Activated naive CD8-positive, alpha-beta T cell (primary cell): Measurements from ENCODE around the gene DNAJC6.
"Not testable (repeated sequence)": the region's sequence is repeated elsewhere in the genome, so short reads cannot be mapped to it uniquely, and the experiment has no call there.

Experiments
- H3K27ac Mint-ChIP-seq: one replicate; pipeline ENCODE4 v1.8.0; 2021; ENCODE audit warnings: mixed read lengths
- H3K27me3 Mint-ChIP-seq: one replicate; pipeline ENCODE4 v1.8.0; 2021; ENCODE audit warnings: mixed read lengths
- H3K36me3 Mint-ChIP-seq: one replicate; pipeline ENCODE4 v1.8.0; 2021; ENCODE audit warnings: mixed read lengths
- H3K4me1 Mint-ChIP-seq: one replicate; pipeline ENCODE4 v1.8.0; 2021; ENCODE audit warnings: low read depth, mixed read lengths
- H3K4me3 Mint-ChIP-seq: one replicate; pipeline ENCODE4 v1.8.0; 2021; ENCODE audit warnings: mild to moderate bottlenecking, mixed read lengths
- H3K9me3 Mint-ChIP-seq: one replicate; pipeline ENCODE4 v1.8.0; 2021; ENCODE audit warnings: low read depth, mixed read lengths

The DNAJC6 gene

DNA sequence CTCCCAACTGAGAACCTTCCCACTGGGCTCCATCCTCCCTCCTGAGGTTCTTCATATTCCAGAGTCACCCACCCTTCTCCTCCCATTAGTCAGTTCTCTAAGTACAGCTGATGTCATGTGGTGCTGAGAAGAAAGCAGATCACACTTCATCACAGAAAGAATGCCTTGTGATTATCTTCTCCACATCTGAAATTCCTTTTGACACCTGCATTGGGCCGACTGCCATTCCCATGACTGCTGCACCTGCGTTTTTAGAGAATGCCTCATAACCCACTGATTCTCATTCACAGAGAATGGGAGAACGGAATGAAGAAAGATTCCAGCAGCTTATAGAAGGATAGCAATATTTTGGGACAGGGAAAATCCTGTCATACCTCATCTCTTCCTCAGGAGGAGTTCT lies 125.4 kb downstream of the DNAJC6 start:
- H3K9me3 Mint-ChIP-seq, result no peaks in the 10 kb centered on the region
- H3K27ac Mint-ChIP-seq, result no peak overlapping the region
- H3K27me3 Mint-ChIP-seq, result no peaks in the 10 kb centered on the region
- peaks cover 9% of the 10 kb centered on the region for H3K4me1 Mint-ChIP-seq
- no peak overlapping the region for H3K4me3 Mint-ChIP-seq
- peaks cover 7% of the 10 kb centered on the region for H3K36me3 Mint-ChIP-seq

- no peaks in the 10 kb centered on the region for H3K27me3 Mint-ChIP-seq
- no peaks in the 10 kb centered on the region for H3K9me3 Mint-ChIP-seq
- H3K36me3 Mint-ChIP-seq, result peaks cover 7% of the 10 kb centered on the region
- no peak overlapping the region for H3K27ac Mint-ChIP-seq
- H3K4me1 Mint-ChIP-seq, result peaks cover 2% of the 10 kb centered on the region
- no peak overlapping the region for H3K4me3 Mint-ChIP-seq
These were observed 126.6 kb downstream of the DNAJC6 start for GRCh38 chr1:65435987-65436386.

GRCh38 chr1:65437616-65438015 lies 128.3 kb downstream of the DNAJC6 start:
- Mint-ChIP-seq H3K27me3 (no peaks in the 10 kb centered on the region), H3K4me1 (no peaks in the 10 kb centered on the region), H3K27ac (no peak overlapping the region), H3K9me3 (no peaks in the 10 kb centered on the region), H3K36me3 (peaks cover 7% of the 10 kb centered on the region), H3K4me3 (no peak overlapping the region)

- Mint-ChIP-seq H3K27ac (no peak overlapping the region), H3K4me3 (no peak overlapping the region), H3K4me1 (no peaks in the 10 kb centered on the region), H3K9me3 (no peaks in the 10 kb centered on the region), H3K36me3 (peaks cover 3% of the 10 kb centered on the region), H3K27me3 (no peaks in the 10 kb centered on the region)
These were observed 131.1 kb downstream of the DNAJC6 start for GRCh38 chr1:65440322-65440900.

DNA sequence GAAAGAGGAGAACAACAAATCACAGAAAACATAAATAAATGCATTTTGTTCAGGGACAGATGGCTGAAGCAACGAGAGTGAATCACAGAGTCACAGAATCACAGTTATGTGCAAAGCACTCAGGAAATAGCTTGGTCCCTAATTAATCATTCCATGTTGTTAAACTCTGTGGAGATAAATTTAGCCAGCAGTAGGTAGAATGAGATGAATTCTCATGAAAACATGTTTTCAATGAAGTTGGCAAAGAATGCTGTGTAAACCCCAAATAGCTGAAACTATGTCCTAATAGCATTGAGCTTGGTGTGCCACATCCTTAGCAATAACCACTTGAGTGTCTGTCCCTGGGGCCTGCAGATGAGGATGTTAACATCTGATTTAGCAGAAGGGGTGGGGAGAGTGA lies 131.6 kb downstream of the DNAJC6 start:
- no peaks in the 10 kb centered on the region for H3K9me3 Mint-ChIP-seq

DNA sequence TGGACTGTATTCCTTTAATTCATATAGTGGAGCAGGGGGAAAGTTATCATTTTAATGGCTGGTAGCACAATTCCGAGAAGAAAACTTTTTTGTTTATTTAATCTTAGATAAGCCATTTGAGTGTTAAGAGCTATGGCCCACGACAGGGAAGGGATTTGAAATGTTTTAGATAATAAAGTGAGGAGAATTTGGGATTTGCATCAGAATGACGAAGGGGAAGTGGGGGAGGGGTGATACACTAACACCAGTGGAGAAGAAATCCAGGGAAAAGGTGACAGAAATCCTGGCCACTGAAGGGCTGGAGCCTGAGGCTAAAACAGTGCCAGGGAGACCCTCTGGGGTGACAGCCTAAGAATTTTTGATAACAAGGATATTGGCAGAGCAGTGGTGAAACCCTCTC lies 132.1 kb downstream of the DNAJC6 start:
- no peaks in the 10 kb centered on the region for H3K9me3 Mint-ChIP-seq
- H3K4me3 Mint-ChIP-seq, result no peak overlapping the region
- no peaks in the 10 kb centered on the region for H3K36me3 Mint-ChIP-seq
- no peaks in the 10 kb centered on the region for H3K27me3 Mint-ChIP-seq
- no peak overlapping the region for H3K27ac Mint-ChIP-seq
- H3K4me1 Mint-ChIP-seq, result no peaks in the 10 kb centered on the region

More for the DNA sequence above, 131.6 kb downstream of the DNAJC6 start:
- Mint-ChIP-seq H3K4me1 (no peaks in the 10 kb centered on the region), H3K27me3 (no peaks in the 10 kb centered on the region), H3K27ac (no peak overlapping the region), H3K4me3 (no peak overlapping the region), H3K36me3 (peaks cover 3% of the 10 kb centered on the region)

DNA sequence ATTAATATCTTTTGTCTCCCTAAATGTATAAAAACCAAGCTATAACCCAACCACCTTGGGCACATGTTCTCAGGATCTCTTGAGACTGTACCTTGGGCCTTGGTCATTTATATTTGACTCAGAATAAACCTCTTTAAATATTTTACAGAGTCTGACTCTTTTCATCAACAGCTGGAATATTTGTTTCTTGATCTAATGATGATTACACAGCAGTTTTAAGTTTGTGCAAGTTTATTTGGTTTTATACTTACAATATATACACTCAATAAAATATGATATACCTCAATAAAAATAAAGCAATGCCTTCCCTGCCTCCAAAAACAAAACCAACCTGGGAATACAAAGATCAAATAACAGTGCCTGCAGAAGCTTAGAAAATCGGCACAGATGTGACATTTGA lies 133.1 kb downstream of the DNAJC6 start:
- Mint-ChIP-seq H3K9me3 (no peaks in the 10 kb centered on the region), H3K4me1 (no peaks in the 10 kb centered on the region), H3K27ac (no peak overlapping the region), H3K27me3 (no peaks in the 10 kb centered on the region), H3K4me3 (no peak overlapping the region), H3K36me3 (no peaks in the 10 kb centered on the region)

DNA sequence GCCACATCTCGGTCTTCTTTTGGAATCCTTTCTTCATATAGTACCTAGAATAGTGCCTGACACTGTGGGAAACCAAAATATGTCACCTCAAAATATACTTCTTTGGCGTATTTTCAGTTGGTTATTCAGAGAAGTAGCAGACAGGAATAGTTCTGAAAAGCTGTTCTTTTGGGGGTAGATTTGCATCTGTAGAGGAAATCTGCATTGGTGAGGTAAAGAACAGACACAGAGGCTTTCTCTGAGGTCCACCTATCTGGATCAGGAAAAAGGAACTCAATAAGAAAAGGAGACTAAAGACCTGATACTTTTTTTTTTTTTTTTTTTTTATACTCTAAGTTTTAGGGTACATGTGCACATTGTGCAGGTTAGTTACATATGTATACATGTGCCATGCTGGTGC lies 134.3 kb downstream of the DNAJC6 start:
- H3K9me3 Mint-ChIP-seq, result no peaks in the 10 kb centered on the region
- H3K4me1 Mint-ChIP-seq, result no peaks in the 10 kb centered on the region
- H3K4me3 Mint-ChIP-seq, result no peak overlapping the region
- H3K27me3 Mint-ChIP-seq, result no peaks in the 10 kb centered on the region
- H3K36me3 Mint-ChIP-seq, result no peaks in the 10 kb centered on the region
- no peak overlapping the region for H3K27ac Mint-ChIP-seq

DNA sequence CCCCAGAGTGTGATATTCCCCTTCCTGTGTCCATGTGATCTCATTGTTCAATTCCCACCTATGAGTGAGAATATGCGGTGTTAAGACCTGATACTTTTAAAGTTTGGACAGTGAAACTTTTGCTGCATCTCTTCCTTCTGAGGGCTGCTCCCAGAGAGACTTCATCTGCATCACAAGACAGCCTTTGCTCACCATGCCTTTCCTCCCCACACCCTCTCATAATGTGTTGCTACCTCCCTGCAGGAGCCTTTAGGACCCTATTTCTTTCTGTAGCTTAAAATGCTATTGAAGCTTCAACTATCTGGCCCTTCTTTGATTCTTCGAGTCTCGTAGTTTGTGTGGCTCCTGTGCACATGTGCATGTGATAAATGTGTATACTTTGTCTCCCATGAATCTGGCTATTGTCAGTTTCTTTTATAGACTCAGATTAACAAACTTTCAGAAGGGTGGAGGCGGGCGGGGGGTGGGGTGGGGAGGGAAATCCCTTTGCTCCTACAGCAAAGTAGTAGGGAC lies 134.8 kb downstream of the DNAJC6 start:
- no peak overlapping the region for H3K27ac Mint-ChIP-seq
- H3K9me3 Mint-ChIP-seq, result no peaks in the 10 kb centered on the region
- H3K4me3 Mint-ChIP-seq, result no peak overlapping the region
- H3K4me1 Mint-ChIP-seq, result no peaks in the 10 kb centered on the region
- H3K36me3 Mint-ChIP-seq, result no peaks in the 10 kb centered on the region
- no peaks in the 10 kb centered on the region for H3K27me3 Mint-ChIP-seq

DNA sequence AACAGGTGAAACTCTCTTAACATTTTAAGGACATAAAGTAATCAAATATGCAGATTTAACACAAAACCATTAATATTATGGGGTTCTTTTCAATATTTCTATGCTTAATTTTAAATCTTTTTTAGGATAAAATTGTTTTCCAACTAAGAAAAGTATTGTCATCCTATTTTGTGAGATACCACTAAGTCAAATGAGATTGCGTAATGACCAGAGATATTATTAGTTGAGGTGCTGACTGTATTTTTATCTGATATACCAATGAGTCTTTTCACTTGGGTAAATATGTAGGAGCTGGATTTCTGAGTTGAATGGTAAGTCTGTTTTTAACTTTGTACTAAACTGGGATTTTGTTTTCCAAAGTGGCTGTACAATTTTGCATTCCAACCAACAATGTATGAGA lies 136.5 kb downstream of the DNAJC6 start:
- Mint-ChIP-seq H3K4me3 (no peak overlapping the region), H3K36me3 (no peaks in the 10 kb centered on the region), H3K9me3 (no peaks in the 10 kb centered on the region), H3K27me3 (no peaks in the 10 kb centered on the region), H3K27ac (no peak overlapping the region), H3K4me1 (no peaks in the 10 kb centered on the region)

- Mint-ChIP-seq H3K36me3 (no peaks in the 10 kb centered on the region), H3K9me3 (no peaks in the 10 kb centered on the region), H3K27ac (no peak overlapping the region), H3K4me1 (no peaks in the 10 kb centered on the region), H3K4me3 (no peak overlapping the region), H3K27me3 (no peaks in the 10 kb centered on the region)
These were observed 140.0 kb downstream of the DNAJC6 start for GRCh38 chr1:65449214-65449823.

DNA sequence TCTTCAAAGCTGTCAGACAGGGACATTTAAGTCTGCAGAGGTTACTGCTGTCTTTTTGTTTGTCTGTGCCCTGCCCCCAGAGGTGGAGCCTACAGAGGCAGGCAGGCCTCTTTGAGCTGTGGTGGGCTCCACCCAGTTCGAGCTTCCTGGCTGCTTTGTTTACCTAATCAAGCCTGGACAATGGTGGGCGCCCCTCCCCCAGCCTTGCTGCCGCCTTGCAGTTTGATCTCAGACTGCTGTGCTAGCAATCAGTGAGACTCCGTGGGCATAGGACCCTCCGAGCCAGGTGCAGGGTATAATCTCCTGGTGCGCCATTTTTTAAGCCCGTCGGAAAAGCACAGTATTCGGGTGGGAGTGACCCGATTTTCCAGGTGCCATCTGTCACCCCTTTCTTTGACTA lies 146.3 kb downstream of the DNAJC6 start:
- Mint-ChIP-seq H3K4me1 (peaks cover 18% of the 10 kb centered on the region), H3K36me3 (peaks cover 12% of the 10 kb centered on the region), H3K9me3 (peaks cover 14% of the 10 kb centered on the region)
- H3K27ac Mint-ChIP-seq, H3K4me3 Mint-ChIP-seq, H3K27me3 Mint-ChIP-seq: not testable (repeated sequence)

GRCh38 chr1:65456481-65456880 lies 147.1 kb downstream of the DNAJC6 start:
- peaks cover 14% of the 10 kb centered on the region for H3K9me3 Mint-ChIP-seq
- H3K27me3 Mint-ChIP-seq, result no peaks in the 10 kb centered on the region

GRCh38 chr1:65457868-65458267 lies 148.5 kb downstream of the DNAJC6 start:
- peaks cover 12% of the 10 kb centered on the region for H3K36me3 Mint-ChIP-seq
- H3K27me3 Mint-ChIP-seq, result no peaks in the 10 kb centered on the region
- H3K4me1 Mint-ChIP-seq, result peaks cover 18% of the 10 kb centered on the region
- no peak overlapping the region for H3K27ac Mint-ChIP-seq
- peaks cover 14% of the 10 kb centered on the region for H3K9me3 Mint-ChIP-seq
- H3K4me3 Mint-ChIP-seq, result no peak overlapping the region

More at GRCh38 chr1:65456481-65456880, 147.1 kb downstream of the DNAJC6 start:
- H3K27ac Mint-ChIP-seq, result no peak overlapping the region
- H3K36me3 Mint-ChIP-seq, result peaks cover 12% of the 10 kb centered on the region
- H3K4me3 Mint-ChIP-seq, result no peak overlapping the region
- peaks cover 18% of the 10 kb centered on the region for H3K4me1 Mint-ChIP-seq

DNA sequence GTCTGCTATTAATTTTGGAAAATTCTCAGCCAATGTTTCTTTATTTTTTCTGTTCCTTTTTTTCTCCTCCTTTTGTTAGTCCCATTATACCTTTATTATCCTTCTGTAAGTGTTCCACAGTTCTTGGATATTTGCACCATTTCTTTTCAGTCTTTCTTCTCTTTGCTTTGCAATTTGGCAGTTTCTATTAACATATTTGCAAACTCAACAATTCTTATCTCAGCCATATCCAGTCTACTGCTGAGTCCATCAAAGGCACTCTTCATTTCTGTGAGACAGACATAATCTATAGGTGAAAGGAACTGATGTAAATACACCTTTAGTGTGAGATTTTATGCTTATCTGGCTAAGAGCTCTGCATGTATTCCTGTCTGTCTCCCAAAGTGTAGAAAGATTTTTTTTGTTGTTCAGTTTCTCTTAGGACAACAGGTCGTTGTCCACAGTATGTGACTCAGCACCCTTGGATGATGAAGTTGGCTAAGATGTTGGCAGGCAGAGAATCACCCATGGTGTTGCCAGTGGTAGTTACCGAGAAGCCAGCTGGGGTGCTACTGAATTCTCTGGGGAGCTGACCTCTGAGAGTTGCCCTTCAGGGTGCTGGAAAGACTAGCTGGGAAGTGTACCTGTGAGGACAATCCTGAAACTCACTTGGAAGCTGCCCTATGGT lies 149.5 kb downstream of the DNAJC6 start:
- Mint-ChIP-seq H3K27ac (no peak overlapping the region), H3K27me3 (no peaks in the 10 kb centered on the region), H3K4me1 (peaks cover 18% of the 10 kb centered on the region), H3K9me3 (peaks cover 14% of the 10 kb centered on the region), H3K4me3 (no peak overlapping the region), H3K36me3 (peaks cover 15% of the 10 kb centered on the region)
